Sigmoid colon (tissue), 7 donors: ENCODE results near the gene LRP1. TPM values are rescaled to one million over a fixed set of nuclear protein-coding genes. Genes with fewer than 3 reads are reported as not detected.

ENCODE experiments used
- DNase-seq: peaks from one replicate; pipeline ENCODE4 v3.0.0-alpha.2; 2019
- H3K27ac ChIP-seq, 4 donors: fragments of 200-600 bp; sonication (generic); one replicate each; pipeline ENCODE4 v1.5.1; 2016 to 2019; ENCODE audit warnings: mild to moderate bottlenecking in 1 of 4
- H3K27me3 ChIP-seq, 3 donors: fragments of 200-600 bp; sonication (generic); one replicate each; pipeline ENCODE4 v1.5.1; 2019; ENCODE audit warnings: mild to moderate bottlenecking in 1 of 3
- H3K36me3 ChIP-seq, 4 donors: fragments of 200-600 bp; sonication (generic); one replicate each; pipeline ENCODE4 v1.5.1; 2016 to 2019
- H3K4me1 ChIP-seq, 4 donors: fragments of 200-600 bp; sonication (generic); one replicate each; pipeline ENCODE4 v1.5.1; 2017 to 2019
- H3K4me3 ChIP-seq, 4 donors: fragments of 200-600 bp; sonication (generic); one replicate each; pipeline ENCODE4 v1.5.1; 2017 to 2019; ENCODE audit warnings: mild to moderate bottlenecking in 2 of 4, moderate library complexity in 1 of 4
- H3K9me3 ChIP-seq, 4 donors: fragments of 200-600 bp in 3 of 4; sonication (generic) in 3 of 4; one replicate each; pipeline versions ENCODE4 v1.5.1 to v1.6.1; 2013 to 2019
- CTCF ChIP-seq, 4 experiments: fragments of 450-650 bp in 3 of 4; fragments of 200-600 bp in 1 of 4; IDR thresholded peaks; one replicate each; pipeline ENCODE4 v1.5.1; 2016 to 2019; ENCODE audit warnings: antibody characterized with exemption in 4 of 4, mild to moderate bottlenecking in 3 of 4, moderate library complexity in 2 of 4
- EP300 ChIP-seq, 4 donors: sonication (generic); formaldehyde crosslinking; IDR thresholded peaks; one replicate each; pipeline ENCODE4 v1.6.1; 2017; ENCODE audit warnings: antibody characterized with exemption in 4 of 4
- POLR2A ChIP-seq, 2 donors: fragments of 450-650 bp; IDR thresholded peaks; one replicate each; pipeline ENCODE4 v1.6.1; 2016; ENCODE audit warnings: antibody characterized with exemption in 2 of 2, mild to moderate bottlenecking in 2 of 2, moderate library complexity in 2 of 2
- POLR2AphosphoS5 ChIP-seq, 4 donors: sonication (generic); formaldehyde crosslinking; IDR thresholded peaks; one replicate each; pipeline ENCODE4 v1.6.1; 2017; ENCODE audit warnings: antibody characterized with exemption in 4 of 4
- WGBS, 2 donors: extraction: QIAGEN DNeasy Blood & Tissue Kit; methylation state at CpG; one replicate each; pipeline ENCODE4 v1.1.7; 2013; 5-methylcytosine and 5-hydroxymethylcytosine counted together
- intact Hi-C: fragments of 100-400 bp; cut with DNase I; formaldehyde crosslinking; loops from one replicate; pipeline ENCODE4 v1.15.1; 2023
- polyA plus RNA-seq, 3 donors: library from polyadenylated mRNA; stranded (reverse); fragments of 200-250 nt; gene quantifications; one replicate each; pipeline ENCODE4 v1.2.3, GENCODE V29; 2013
- total RNA-seq, 4 donors: library from RNA; depleted of rRNA; stranded (reverse); fragments of >200 nt; gene quantifications; one replicate each; pipeline ENCODE4 v1.1.0, GENCODE V29; 2016
- donor health status: healthy with polysubstance abuse.
- donor health status: Bipolar disorder and iron deficiency.
- donor health status: healthy.

LRP1 gene
- total and polyA plus RNA-seq, 7 donors, result 11.4 to 262 (median 147) TPM

GRCh38 chr12:57123813-57124212 lies 4.5 kb upstream of the LRP1 start:
- Histone ChIP-seq H3K4me3 (no peak overlapping the region), H3K4me1 (peaks cover 0 to 9% (median 8%) of the 10 kb centered on the region in 4 donors), H3K27me3 (no peaks in the 10 kb centered on the region), H3K27ac (no peak overlapping the region), H3K9me3 (no peaks in the 10 kb centered on the region), H3K36me3 (no peaks in the 10 kb centered on the region)
- TF ChIP-seq POLR2A (IDR thresholded peaks at IDR 0.05) (no peak), POLR2AphosphoS5 (IDR thresholded peaks at IDR 0.05) (no peak), EP300 (IDR thresholded peaks at IDR 0.05) (no peak), CTCF (IDR thresholded peaks at IDR 0.05) (no peak)
- 56 to 60% methylated on average over 2 of the region's 2 CpGs for WGBS, 2 donors
- DNase-seq, result no peak
- intact Hi-C loops, result loop anchor here (1.0 kb wide), 1 partner anchor 59 kb away; no protein-coding TSS in a partner anchor

GRCh38 chr12:57124261-57124877 lies 3.9 kb upstream of the LRP1 start:
- Histone ChIP-seq H3K27ac (no peak overlapping the region), H3K9me3 (no peaks in the 10 kb centered on the region), H3K36me3 (no peaks in the 10 kb centered on the region), H3K27me3 (no peaks in the 10 kb centered on the region), H3K4me1 (peaks cover 0 to 10% (median 9%) of the 10 kb centered on the region in 4 donors), H3K4me3 (no peak overlapping the region)
- 12 to 17% methylated on average over 10 of the region's 10 CpGs for WGBS, 2 donors
- no peak for TF ChIP-seq POLR2A (IDR thresholded peaks at IDR 0.05)
- peak in 1 of 4 donors; percentile 16 for TF ChIP-seq POLR2AphosphoS5 (IDR thresholded peaks at IDR 0.05)
- peak; percentile 92 to 96 (median 96) for TF ChIP-seq CTCF (IDR thresholded peaks at IDR 0.05)
- no peak for TF ChIP-seq EP300 (IDR thresholded peaks at IDR 0.05)
- intact Hi-C loops, result loop anchor here (1.0 kb wide), 1 partner anchor 59 kb away; no protein-coding TSS in a partner anchor
- DNase-seq, result peak; percentile 88

GRCh38 chr12:57126061-57126460 lies 2.2 kb upstream of the LRP1 start:
- TF ChIP-seq EP300 (IDR thresholded peaks at IDR 0.05) (no peak), POLR2A (IDR thresholded peaks at IDR 0.05) (no peak), CTCF (IDR thresholded peaks at IDR 0.05) (no peak), POLR2AphosphoS5 (IDR thresholded peaks at IDR 0.05) (no peak)
- no peak overlapping the region for H3K4me3 ChIP-seq
- no peak for DNase-seq
- H3K4me1 ChIP-seq, result peaks cover 0 to 27% (median 21%) of the 10 kb centered on the region in 4 donors
- no peaks in the 10 kb centered on the region for H3K27me3 ChIP-seq
- no peaks in the 10 kb centered on the region for H3K36me3 ChIP-seq
- 91 to 93% methylated on average over 11 of the region's 11 CpGs for WGBS, 2 donors
- H3K27ac ChIP-seq, result peak overlapping the region in 2 of 4 donors; percentile 92 to 98
- H3K9me3 ChIP-seq, result no peaks in the 10 kb centered on the region
- intact Hi-C loops, result loop anchor here (2.0 to 5.0 kb wide), 2 partner anchors 49 to 54 kb away; no protein-coding TSS in a partner anchor

GRCh38 chr12:57126561-57126960 lies 1.7 kb upstream of the LRP1 start:
- peaks cover 0 to 32% (median 26%) of the 10 kb centered on the region in 4 donors for H3K4me1 ChIP-seq
- no peaks in the 10 kb centered on the region for H3K9me3 ChIP-seq
- peak overlapping the region; percentile 92 to 99 (median 98) for H3K27ac ChIP-seq
- H3K36me3 ChIP-seq, result no peaks in the 10 kb centered on the region
- DNase-seq, result no peak
- TF ChIP-seq EP300 (IDR thresholded peaks at IDR 0.05) (no peak), POLR2AphosphoS5 (IDR thresholded peaks at IDR 0.05) (no peak), POLR2A (IDR thresholded peaks at IDR 0.05) (no peak), CTCF (IDR thresholded peaks at IDR 0.05) (no peak)
- H3K4me3 ChIP-seq, result peak overlapping the region in 1 of 4 donors; percentile 71
- H3K27me3 ChIP-seq, result no peaks in the 10 kb centered on the region
- intact Hi-C loops, result loop anchor here (2.0 to 5.0 kb wide), 2 partner anchors 48 to 54 kb away; no protein-coding TSS in a partner anchor
- 22 to 55% methylated on average over 7 of the region's 7 CpGs for WGBS, 2 donors
